ENCODE measurements around the gene RASSF1.
A peak's percentile ranks its signal among the peaks of the same experiment; 100 is the strongest.

The RASSF1 gene

DNA sequence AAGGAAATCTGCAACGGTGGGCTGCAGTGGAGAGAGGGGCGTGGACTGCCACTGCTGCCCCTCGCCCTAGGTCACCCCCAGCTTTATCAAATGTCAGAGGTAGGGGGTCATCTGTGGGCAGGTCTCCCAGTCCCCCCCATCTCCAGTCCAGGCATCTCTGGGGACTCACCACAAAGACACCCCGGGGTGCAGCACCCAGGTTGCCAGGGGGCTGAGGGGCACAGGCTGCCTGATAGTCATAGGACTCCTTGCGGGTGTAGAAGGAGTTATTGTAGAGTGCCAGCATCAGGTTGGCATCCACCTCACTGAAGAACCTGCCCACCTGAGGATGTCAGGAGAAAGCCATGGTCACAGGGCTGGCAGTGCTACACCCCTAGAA, 25.2 kb upstream of the RASSF1 start:
- no peak for DNase-seq (ENCODE audit: low read depth)

DNA sequence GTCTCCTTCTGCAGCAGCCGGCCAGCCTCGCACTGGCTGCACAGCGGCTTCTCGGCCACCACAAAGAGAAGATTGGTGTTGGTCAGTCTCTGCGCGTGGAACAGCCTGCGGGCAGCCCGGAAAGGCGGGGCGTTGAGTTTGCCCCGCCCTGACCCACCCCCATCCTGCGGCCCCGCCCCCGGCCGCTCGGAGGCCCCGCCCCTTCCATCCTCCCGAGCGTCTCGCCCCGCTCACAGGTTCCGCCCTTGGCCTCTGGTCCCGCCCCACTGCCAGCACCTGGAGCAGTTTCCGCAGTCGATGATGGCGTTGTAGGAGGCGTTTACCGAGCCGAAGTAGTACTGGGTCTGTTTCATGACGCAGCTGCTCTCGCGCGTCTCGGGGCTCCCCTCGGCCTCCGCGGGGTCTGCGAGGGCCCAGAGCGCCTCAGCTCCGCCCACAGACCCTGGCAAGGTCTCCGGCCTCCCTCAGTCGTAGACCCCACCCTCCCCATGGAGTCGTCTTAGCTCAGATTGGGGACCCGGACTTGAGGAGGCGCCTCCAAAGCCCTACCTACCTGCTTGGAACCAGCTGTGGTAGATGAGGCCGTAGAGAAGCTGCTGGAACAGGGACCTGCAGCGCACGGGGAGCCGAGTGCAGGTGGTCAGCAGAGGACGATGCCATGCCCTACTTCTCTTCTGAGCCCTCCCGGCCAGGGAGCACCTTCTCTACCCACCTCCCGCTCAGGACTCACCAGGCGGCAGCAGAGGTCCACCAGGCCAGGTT, 24.6 kb upstream of the RASSF1 start:
- DNase-seq (ENCODE audit: low read depth), result peak; percentile 88

GRCh38 chr3:50364573-50365079, 24.0 kb upstream of the RASSF1 start:
- DNase-seq (ENCODE audit: low read depth), result no peak

GRCh38 chr3:50359760-50360110, 19.1 kb upstream of the RASSF1 start:
- DNase-seq (ENCODE audit: low read depth), result no peak

- peak; percentile 92 for DNase-seq (ENCODE audit: low read depth)
Observed at GRCh38 chr3:50358911-50359759, 18.5 kb upstream of the RASSF1 start, which contains the start of gene TMEM115. Gene TMEM115 (minus strand): TSS chr3:50359521. CDS start chr3:50359063, 458 bp downstream.

DNA sequence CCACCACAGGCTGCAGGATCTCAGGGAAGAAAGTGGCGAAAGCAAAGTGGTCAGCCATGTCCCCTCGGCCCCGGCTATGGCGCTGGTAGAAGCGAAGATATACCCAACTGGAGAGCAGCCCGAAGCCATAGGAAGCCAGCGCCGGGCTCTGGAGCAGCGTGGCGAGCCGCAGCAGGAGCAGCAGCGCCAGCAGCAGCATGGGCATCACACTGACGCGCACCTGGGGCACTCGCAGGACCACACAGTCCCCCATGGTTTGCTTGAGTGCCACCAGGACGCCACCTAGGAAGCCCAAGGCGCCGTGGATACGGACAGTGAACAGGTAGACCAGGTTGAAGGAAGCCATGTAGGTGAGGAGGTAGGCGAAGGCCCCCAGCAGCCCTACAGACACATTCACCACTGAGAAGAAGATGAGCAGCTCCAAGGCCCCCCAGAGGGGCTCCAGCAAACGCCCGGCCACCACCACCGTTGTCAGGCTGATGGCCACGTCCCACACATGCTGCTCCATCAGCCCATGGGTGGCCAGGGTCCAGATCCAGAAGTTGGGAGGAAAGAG, 17.8 kb upstream of the RASSF1 start:
- DNase-seq (ENCODE audit: low read depth), result no peak

- no peak for DNase-seq (ENCODE audit: low read depth)
Observed at GRCh38 chr3:50357481-50357880, 16.8 kb upstream of the RASSF1 start.

DNA sequence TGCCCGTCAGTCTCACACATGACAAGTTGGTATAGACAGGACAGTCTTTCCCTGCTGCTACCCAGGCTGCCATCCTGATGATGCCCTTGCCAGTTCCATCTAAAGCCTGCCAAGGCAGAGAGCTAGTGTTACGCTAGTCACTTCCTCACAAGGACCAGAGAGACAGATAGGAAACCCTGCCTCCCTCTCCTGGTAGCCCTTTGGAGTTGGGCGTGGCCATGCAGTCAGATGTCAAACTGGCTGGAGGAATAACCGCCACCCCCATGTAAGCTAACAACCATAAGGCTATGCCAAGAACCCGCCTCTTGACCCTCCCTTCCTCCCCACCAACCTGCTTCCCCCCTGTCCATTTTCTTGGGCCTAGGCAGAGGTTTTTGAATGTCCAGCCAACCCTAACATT, 15.9 kb upstream of the RASSF1 start:
- DNase-seq (ENCODE audit: low read depth), result no peak

- no peak for DNase-seq (ENCODE audit: low read depth)
Observed at GRCh38 chr3:50355829-50356552, 15.4 kb upstream of the RASSF1 start.

GRCh38 chr3:50354850-50355249, 14.2 kb upstream of the RASSF1 start:
- DNase-seq (ENCODE audit: low read depth), result no peak

DNA sequence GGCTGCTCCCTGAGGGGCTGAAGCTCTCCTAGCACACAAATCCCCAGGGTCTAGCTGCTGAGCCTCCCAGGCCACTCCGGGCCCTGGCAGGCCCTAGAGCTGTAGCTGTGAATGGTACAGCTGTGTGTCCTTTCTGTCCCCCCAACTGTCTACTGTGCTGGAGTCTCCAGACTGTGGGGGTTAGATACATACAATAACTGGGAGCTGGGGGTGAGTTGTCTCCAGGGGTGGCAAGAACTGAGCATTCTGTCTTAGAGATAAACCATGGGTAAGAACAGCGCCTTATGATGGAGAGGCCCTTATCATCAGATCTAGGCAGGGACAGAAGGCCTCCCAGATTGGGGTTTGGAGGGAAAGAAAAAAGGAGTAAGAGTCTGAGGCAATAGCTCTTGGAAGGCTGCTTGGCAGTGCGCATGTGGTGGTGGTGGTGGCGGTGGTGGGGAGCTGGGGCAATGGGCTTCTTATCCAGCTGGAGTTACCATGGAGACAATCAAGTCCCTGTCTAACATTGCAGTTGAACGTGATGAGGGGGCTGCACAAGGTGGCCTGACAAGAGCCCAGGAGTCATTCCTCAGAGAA, 13.6 kb upstream of the RASSF1 start:
- no peak for DNase-seq (ENCODE audit: low read depth)

DNA sequence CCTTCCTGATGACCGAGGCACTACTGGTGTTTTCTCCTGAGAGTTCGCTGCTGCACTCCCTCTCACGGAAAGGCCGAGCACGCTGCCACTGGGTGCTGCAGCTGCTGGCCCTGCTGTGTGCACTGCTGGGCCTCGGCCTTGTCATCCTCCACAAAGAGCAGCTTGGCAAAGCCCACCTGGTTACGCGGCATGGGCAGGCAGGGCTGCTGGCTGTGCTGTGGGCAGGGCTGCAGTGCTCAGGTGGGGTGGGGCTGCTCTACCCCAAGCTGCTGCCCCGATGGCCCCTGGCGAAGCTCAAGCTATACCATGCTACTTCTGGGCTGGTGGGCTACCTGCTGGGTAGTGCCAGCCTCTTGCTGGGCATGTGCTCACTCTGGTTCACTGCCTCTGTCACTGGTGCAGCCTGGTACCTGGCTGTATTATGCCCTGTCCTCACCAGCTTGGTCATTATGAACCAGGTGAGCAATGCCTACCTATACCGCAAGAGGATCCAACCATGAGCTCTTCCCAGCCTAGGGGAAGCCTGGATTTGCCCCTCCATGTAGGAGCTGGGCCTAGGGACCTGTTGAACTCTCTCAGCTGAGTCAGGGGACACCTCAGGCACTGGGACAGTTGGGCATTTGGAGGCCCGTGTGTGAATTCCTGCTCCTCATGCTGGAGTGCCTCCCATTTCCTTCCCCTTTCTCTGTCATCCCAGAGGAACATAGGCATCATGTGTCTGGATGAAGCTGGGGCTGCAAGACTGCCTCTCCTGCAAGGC, 12.8 kb upstream of the RASSF1 start:
- no peak for DNase-seq (ENCODE audit: low read depth)

GRCh38 chr3:50352781-50353180, 12.1 kb upstream of the RASSF1 start:
- no peak for DNase-seq (ENCODE audit: low read depth)

- DNase-seq (ENCODE audit: low read depth), result no peak
Observed at GRCh38 chr3:50351323-50351697, 10.7 kb upstream of the RASSF1 start.

DNA sequence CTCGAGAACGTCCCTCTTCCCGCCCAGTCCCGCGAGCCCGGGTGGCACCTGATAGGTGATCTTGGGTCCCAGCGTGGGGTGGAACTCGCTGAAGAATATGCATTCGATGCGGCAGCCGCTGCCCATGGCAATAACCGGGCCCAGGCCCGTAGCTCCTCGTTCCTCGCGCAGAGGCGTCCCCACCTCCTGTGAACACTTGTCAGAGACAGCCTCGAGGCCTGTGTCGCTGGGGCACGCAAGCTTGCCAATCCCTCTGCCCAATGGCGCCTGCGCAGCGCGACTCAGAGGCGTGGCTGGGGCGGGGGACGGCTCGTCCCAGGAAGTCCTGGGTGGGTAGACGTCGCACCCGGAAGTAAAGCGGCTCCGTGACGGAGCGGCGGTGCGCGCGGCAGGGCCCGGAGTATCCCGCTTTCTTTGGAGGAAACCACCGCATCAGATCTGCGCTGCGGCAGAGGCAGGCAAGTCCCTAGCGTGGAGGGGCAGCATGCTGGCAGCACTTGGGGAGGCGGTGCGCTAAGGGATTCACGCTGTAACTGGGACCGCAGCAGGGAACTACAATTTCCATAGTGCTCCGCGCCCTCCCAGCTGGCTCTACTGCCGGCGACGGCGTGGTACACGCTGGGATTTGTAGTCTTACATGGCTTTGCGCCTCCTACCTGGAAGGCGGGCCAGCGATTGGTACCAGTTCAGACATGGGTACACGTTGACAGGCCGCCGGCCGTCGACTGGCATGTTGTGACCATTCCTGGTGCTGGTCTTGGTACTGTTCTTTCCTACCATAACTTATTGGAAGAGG, 10.1 kb upstream of the RASSF1 start, which contains the start of the genes CYB561D2 and NPRL2:
TSS of gene CYB561D2 (plus strand) at position 336 of the 796 bp plus-strand sequence. CDS start 572 bp downstream, outside the sequence.
TSS of gene NPRL2 (minus strand) at position 249 of the 796 bp plus-strand sequence. CDS start at position 126, 123 bp downstream.
- DNase-seq (ENCODE audit: low read depth), result peak; percentile 98

DNA sequence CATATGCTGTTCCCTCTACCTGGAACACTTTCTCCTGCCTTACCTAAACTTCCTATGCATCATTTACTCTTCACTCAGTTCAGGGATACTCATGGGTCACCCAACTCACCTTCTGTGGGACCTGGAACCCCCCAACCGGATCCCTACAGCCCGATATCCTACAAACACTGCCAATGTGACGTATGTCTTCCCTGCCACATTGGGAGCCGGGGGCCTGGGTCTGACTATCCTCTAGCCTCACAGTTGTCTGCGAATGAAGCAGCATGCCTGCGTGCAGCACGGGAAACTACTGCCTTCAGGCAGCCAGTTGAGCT, 9.5 kb upstream of the RASSF1 start:
- DNase-seq (ENCODE audit: low read depth), result no peak

DNA sequence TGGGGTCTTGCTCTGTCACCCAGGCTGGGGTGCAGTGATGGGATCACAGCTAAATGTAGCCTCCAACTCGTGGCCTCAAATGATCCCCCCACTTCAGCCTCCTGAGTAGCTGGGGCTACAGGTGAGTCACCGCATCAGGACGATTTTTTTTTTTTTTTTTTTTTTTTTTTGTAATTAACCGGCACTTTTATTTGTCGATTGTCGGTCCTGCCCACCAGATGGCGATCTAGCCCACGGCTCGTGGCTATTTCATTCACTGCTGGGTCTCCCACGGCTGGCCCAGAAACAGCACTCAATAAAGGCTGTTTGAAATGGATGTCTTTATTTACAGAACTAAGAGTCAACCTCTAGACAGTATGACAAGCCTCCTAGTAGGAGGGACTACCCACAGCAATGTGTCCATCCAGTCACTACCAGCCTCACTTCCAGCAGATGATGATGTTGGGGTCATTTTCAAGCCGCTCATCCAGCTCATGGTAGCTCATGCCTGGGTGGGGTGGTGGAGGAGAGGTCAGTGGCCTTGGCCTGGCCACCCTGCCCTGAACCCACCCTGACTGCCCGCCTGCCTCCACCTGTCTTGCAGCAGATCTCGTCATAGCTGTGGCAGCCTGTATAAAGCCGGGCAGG, 6.7 kb upstream of the RASSF1 start:
- peak; percentile 58 for DNase-seq (ENCODE audit: low read depth)

DNA sequence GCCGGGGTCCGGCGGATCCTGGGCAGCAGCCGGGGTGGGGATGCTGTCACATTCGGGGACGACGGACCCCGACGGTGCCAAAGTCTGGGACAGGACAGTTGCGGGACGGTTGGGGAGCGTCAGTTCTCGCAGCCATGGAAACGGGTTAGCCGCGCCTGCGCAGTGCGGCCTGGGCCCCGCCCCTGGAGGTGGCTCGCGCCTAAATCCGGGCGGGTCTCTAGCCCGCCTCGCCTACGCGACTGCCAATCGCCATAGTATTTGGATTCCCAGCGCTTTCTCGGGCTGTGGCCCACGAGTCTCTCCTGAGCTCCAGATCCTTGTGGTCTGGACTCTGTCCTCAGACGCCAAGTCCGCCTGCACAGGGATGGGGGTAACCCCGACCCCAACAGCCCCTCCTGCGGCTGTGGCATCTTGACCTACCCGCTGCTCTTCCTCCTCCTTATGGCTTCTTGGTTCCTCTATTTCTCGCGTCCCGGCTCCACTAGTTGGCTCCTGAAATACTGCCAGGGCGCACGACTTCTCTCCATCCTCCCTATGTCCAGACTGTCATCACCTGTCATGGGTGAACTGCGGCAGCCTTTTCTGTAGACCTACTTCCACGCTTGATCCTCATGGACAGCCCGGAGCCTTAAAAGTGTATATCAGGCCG, 5.1 kb upstream of the RASSF1 start, which contains the start of gene ZMYND10:
TSS of gene ZMYND10 (minus strand) at position 147 of the 649 bp plus-strand sequence. CDS start 153 bp downstream, outside the sequence.
- no peak for DNase-seq (ENCODE audit: low read depth)

GRCh38 chr3:50345008-50345407, 4.4 kb upstream of the RASSF1 start:
- DNase-seq (ENCODE audit: low read depth), result no peak

All from stimulated activated CD8-positive, alpha-beta memory T cell treated with anti-CD3 and anti-CD28 coated beads, Interleukin-15, amount 100 ng/mL, for 1 hour (primary cell).